Measurements from ENCODE around the gene VSTM2L.

Gene VSTM2L

GRCh38 chr20:37920679-37921322 is 17.9 kb downstream of the VSTM2L start:
- H3K4me3 ChIP-seq (ENCODE audit: low read depth, low read length): no peak overlapping the region
- DNase-seq (ENCODE audit: low read depth): no peak
- TF ChIP-seq CTCF (conservative IDR thresholded peaks at IDR 0.05; ENCODE audit: low read depth, low read length): no peak

GRCh38 chr20:37921341-37921929 is 18.5 kb downstream of the VSTM2L start:
- H3K4me3 ChIP-seq (ENCODE audit: low read depth, low read length): no peak overlapping the region
- DNase-seq (ENCODE audit: low read depth): no peak
- no peak for TF ChIP-seq CTCF (conservative IDR thresholded peaks at IDR 0.05; ENCODE audit: low read depth, low read length)

GRCh38 chr20:37922016-37922415 is 19.1 kb downstream of the VSTM2L start:
- TF ChIP-seq CTCF (conservative IDR thresholded peaks at IDR 0.05; ENCODE audit: low read depth, low read length): no peak
- DNase-seq (ENCODE audit: low read depth): no peak
- no peak overlapping the region for H3K4me3 ChIP-seq (ENCODE audit: low read depth, low read length)

GRCh38 chr20:37925265-37926165 is 22.6 kb downstream of the VSTM2L start:
- no peak for TF ChIP-seq CTCF (conservative IDR thresholded peaks at IDR 0.05; ENCODE audit: low read depth, low read length)
- DNase-seq (ENCODE audit: low read depth): no peak
- no peak overlapping the region for H3K4me3 ChIP-seq (ENCODE audit: low read depth, low read length)

GRCh38 chr20:37926612-37927011 is 23.7 kb downstream of the VSTM2L start:
- no peak for TF ChIP-seq CTCF (conservative IDR thresholded peaks at IDR 0.05; ENCODE audit: low read depth, low read length)
- DNase-seq (ENCODE audit: low read depth): no peak
- H3K4me3 ChIP-seq (ENCODE audit: low read depth, low read length): no peak overlapping the region

- no peak for TF ChIP-seq CTCF (conservative IDR thresholded peaks at IDR 0.05; ENCODE audit: low read depth, low read length)
- H3K4me3 ChIP-seq (ENCODE audit: low read depth, low read length): no peak overlapping the region
- DNase-seq (ENCODE audit: low read depth): no peak
These were observed 24.6 kb downstream of the VSTM2L start for GRCh38 chr20:37927410-37928095.
